Measurements from ENCODE around the gene BACH2. TPM values are rescaled to one million over a fixed set of nuclear protein-coding genes. Genes with fewer than 3 reads are reported as not detected.

The BACH2 gene
- total and polyA plus RNA-seq, 9 of the 15 experiments (the other 6 are each of a cell fraction or from before 2014, with no cell fraction given) = 0.06 to 3.1 (median 0.59) TPM

DNA sequence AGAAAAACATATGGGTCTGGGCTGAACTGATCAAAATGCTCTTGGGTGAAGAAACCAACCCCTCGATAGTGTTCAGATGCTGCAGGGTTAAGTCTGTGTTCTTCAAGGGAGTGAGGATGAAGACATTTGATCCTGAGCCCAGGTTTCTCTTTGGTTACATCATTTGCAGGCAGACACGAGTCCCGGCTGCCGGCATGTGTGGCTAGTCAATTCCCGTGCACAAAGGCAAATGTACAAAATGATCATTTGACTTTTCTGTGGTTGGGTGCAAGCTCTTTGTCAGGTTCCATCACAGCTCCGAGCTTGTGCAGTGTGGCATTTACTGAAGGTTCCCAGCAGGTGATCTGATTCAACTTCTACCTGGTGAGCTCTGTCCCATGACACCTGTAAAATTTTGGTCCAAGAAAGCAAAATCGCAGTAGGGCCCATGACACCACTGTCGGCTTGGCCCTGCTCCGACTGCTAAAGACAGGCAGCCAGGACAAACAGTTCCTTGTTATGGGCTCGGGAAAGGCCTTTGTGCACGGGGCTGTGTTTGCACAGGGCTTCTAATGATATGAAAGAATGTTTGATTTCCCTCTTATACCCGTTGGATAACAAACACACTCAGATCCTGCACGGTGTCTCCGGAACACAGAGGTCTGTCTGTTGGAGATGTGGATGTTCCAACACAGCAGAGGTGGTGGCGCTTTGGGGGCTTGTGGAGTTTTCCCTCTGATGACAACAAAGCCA lies 355.4 kb downstream of the BACH2 start (continued):
- TF ChIP-seq, protein P1, sequence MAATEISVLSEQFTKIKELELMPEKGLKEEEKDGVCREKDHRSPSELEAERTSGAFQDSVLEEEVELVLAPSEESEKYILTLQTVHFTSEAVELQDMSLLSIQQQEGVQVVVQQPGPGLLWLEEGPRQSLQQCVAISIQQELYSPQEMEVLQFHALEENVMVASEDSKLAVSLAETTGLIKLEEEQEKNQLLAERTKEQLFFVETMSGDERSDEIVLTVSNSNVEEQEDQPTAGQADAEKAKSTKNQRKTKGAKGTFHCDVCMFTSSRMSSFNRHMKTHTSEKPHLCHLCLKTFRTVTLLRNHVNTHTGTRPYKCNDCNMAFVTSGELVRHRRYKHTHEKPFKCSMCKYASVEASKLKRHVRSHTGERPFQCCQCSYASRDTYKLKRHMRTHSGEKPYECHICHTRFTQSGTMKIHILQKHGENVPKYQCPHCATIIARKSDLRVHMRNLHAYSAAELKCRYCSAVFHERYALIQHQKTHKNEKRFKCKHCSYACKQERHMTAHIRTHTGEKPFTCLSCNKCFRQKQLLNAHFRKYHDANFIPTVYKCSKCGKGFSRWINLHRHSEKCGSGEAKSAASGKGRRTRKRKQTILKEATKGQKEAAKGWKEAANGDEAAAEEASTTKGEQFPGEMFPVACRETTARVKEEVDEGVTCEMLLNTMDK (IDR thresholded peaks at IDR 0.05; ENCODE audit: borderline replicate concordance, insufficient read depth, low read depth, low read length, poor library complexity, severe bottlenecking) = no peak
- TF ChIP-seq TRIM28 (IDR thresholded peaks at IDR 0.05) = no peak
- no peak for TF ChIP-seq NFATC3 (IDR thresholded peaks at IDR 0.05)

DNA sequence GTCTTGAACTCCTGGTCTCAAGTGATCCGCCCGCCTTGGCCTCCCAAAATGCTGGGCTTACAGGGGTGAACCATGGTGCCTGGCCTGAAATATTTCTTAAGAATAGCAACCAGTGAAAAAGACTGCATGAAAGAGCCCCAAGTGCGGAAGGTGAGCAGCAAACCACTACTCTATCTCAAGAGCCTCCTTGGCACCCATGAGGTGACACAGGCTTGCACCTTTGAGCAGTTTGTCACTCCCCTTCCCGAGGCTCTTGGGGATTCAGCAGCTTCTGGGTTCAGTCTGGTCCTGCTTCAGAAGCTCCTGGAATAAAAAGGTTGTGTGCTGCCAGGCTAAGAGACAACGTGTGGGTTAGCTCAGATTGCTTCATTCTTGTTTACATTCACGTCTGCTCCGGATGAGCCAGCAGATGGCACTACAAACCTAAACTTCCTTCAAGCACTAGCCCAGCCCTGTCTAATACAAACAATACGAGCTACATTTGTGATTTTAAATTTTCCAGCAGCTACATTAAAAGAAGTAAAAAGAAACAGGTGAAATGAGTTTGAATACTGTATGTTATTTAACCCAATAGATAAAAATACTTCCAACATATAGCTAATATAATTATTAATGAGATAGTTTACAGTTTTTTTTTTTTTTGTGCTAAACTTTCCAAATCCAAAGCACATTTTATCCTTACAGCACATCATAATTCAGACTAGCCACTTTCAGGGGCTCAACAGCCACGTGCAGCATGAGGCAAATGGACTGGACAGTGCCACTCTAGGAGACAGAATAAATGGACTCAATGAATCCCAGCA lies 356.2 kb downstream of the BACH2 start:
- no peak overlapping the region for H3K9ac ChIP-seq (ENCODE audit: insufficient read depth in 1 of 2, low read depth in 2 of 2, low read length in 2 of 2)
- no peaks in the 10 kb centered on the region for H3K9me1 ChIP-seq (ENCODE audit: control insufficient read depth, insufficient read depth, low read length)
- H3K36me3 ChIP-seq (ENCODE audit: control insufficient read depth, insufficient read depth, low read length) = no peaks in the 10 kb centered on the region
- no peak overlapping the region for H2AFZ ChIP-seq (ENCODE audit: low read depth, low read length)
- in situ Hi-C loops (cut with MboI) (no loop called here), intact Hi-C loops (cut with micrococcal nuclease) (loop anchor here (1.0 to 10.0 kb wide), 4 partner anchors 244 to 539 kb away; no protein-coding TSS in a partner anchor)
- WGBS (ENCODE audit: insufficient coverage, low coverage, missing lambda C conversion rate) = 12% methylated on average over 9 of the region's 9 CpGs
- H3K4me2 ChIP-seq (ENCODE audit: insufficient read depth, low read length) = no peak overlapping the region
- H4K20me1 ChIP-seq (replicated peaks; ENCODE audit: control insufficient read depth, insufficient read depth, low read length) = no peaks in the 10 kb centered on the region
- no peaks in the 10 kb centered on the region for H3K79me2 ChIP-seq (ENCODE audit: control insufficient read depth, insufficient read depth, low read length)
- H3K27me3 ChIP-seq (ENCODE audit: control insufficient read depth in 2 of 2, insufficient read depth in 2 of 2, low read length in 2 of 2) = peaks cover 0 to 13% of the 10 kb centered on the region in 2 experiments; a peak in 1 of 5 replicates
- ATAC-seq (peak; percentile 99), FAIRE-seq (peak; percentile 98), DNase-seq (ENCODE audit: extremely low read depth in 1 of 4, low spot score in 3 of 4) (peak; percentile 54 to 79 (median 64))
- POLR2A ChIA-PET = interaction anchor here (0.8 to 1.7 kb wide), 3 partner anchors 17 to 539 kb away, joined by 3 to 4 read pairs (median 3); no protein-coding TSS in a partner anchor
- no peaks in the 10 kb centered on the region for H3K4me1 ChIP-seq (replicated peaks in 1 of 2; ENCODE audit: control insufficient read depth in 2 of 2, insufficient read depth in 2 of 2, low read length in 2 of 2)
- H3K27ac ChIP-seq (ENCODE audit: extremely low read depth, low read depth, low read length) = no peak overlapping the region
- CTCF ChIA-PET (ENCODE audit: low intra/inter-chr PET ratio) = interaction anchor here (0.6 to 2.1 kb wide), 6 partner anchors 12 to 580 kb away, joined by 3 to 10 read pairs (median 6); no protein-coding TSS in a partner anchor
- H3K9me3 ChIP-seq (replicated peaks; ENCODE audit: control insufficient read depth, insufficient read depth, low read depth, low read length) = no peaks in the 10 kb centered on the region; the same call in 1 of the 2 replicates
- no TSS peak for BruUV-seq (replicated peaks)
- no peak overlapping the region for H3K4me3 ChIP-seq
- TF ChIP-seq DNMT1 (IDR thresholded peaks at IDR 0.05) (no peak), IFI16 (CRISPR knock-in tag; IDR thresholded peaks at IDR 0.05) (no peak), TCF3 (CRISPR knock-in tag; IDR thresholded peaks at IDR 0.05) (no peak), ZNF436 (CRISPR knock-in tag; IDR thresholded peaks at IDR 0.05) (no peak), ZZZ3 (IDR thresholded peaks at IDR 0.05) (no peak), ZNF316 (IDR thresholded peaks at IDR 0.05) (no peak), SUPT5H (IDR thresholded peaks at IDR 0.05) (no peak), POLR2B (IDR thresholded peaks at IDR 0.05; ENCODE audit: low read depth, partially characterized antibody) (no peak)
- TF ChIP-seq, protein P2, sequence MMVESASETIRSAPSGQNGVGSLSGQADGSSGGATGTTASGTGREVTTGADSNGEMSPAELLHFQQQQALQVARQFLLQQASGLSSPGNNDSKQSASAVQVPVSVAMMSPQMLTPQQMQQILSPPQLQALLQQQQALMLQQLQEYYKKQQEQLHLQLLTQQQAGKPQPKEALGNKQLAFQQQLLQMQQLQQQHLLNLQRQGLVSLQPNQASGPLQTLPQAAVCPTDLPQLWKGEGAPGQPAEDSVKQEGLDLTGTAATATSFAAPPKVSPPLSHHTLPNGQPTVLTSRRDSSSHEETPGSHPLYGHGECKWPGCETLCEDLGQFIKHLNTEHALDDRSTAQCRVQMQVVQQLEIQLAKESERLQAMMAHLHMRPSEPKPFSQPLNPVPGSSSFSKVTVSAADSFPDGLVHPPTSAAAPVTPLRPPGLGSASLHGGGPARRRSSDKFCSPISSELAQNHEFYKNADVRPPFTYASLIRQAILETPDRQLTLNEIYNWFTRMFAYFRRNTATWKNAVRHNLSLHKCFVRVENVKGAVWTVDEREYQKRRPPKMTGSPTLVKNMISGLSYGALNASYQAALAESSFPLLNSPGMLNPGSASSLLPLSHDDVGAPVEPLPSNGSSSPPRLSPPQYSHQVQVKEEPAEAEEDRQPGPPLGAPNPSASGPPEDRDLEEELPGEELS (CRISPR knock-in tag; IDR thresholded peaks at IDR 0.05; ENCODE audit: borderline replicate concordance) = no peak
- TF ChIP-seq, protein P3, sequence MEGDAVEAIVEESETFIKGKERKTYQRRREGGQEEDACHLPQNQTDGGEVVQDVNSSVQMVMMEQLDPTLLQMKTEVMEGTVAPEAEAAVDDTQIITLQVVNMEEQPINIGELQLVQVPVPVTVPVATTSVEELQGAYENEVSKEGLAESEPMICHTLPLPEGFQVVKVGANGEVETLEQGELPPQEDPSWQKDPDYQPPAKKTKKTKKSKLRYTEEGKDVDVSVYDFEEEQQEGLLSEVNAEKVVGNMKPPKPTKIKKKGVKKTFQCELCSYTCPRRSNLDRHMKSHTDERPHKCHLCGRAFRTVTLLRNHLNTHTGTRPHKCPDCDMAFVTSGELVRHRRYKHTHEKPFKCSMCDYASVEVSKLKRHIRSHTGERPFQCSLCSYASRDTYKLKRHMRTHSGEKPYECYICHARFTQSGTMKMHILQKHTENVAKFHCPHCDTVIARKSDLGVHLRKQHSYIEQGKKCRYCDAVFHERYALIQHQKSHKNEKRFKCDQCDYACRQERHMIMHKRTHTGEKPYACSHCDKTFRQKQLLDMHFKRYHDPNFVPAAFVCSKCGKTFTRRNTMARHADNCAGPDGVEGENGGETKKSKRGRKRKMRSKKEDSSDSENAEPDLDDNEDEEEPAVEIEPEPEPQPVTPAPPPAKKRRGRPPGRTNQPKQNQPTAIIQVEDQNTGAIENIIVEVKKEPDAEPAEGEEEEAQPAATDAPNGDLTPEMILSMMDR (IDR thresholded peaks at IDR 0.05 in 2 of 3, conservative IDR thresholded peaks at IDR 0.05 in 1 of 3; ENCODE audit: insufficient read depth in 2 of 3, low read depth in 1 of 3, low read length in 3 of 3) = peak; percentile 77 to 86 (median 82)

Data from K562 (cell line).